K562 (cell line): Measurements from ENCODE around the gene BDNF.

Source experiments
- CREBBP ChIP-seq: IDR thresholded peaks from one replicate; pipeline ENCODE4 v1.6.1; 2012; ENCODE audit warnings: low read depth, mild to moderate bottlenecking, control low read depth, inconsistent platforms, low read length
- HNRNPLL ChIP-seq: fragments of 200-400 bp; formaldehyde crosslinking; IDR thresholded peaks from 2 replicates; pipeline ENCODE4 v1.6.1; 2017; ENCODE audit warnings: low read length, low read depth, mild to moderate bottlenecking; ENCODE audit not compliant: poor library complexity, severe bottlenecking
- MEF2A ChIP-seq: IDR thresholded peaks from 2 replicates; pipeline ENCODE4 v1.6.1; 2011; ENCODE audit warnings: low read depth, mild to moderate bottlenecking, low read length, moderate library complexity; ENCODE audit not compliant: control insufficient read depth
- POLR2A ChIP-seq: fragments of 450-650 bp; conservative IDR thresholded peaks from 2 replicates; pipeline ENCODE4 v1.6.1; 2016
- SRSF7 ChIP-seq: fragments of 200-400 bp; formaldehyde crosslinking; optimal IDR thresholded peaks from 2 replicates; pipeline ENCODE3; 2017; ENCODE audit warnings: mild to moderate bottlenecking, low read depth, low read length
- ZNF263 ChIP-seq: sonication (generic); formaldehyde crosslinking; IDR thresholded peaks from 2 replicates; pipeline ENCODE4 v1.8.0; 2022; ENCODE audit warnings: mild to moderate bottlenecking, missing genetic modification reagents, borderline replicate concordance
- ZNF766 ChIP-seq: fragments of 200-800 bp; sonication (Bioruptor generic); conservative IDR thresholded peaks from 2 replicates; pipeline ENCODE4 v1.6.1; 2016; ENCODE audit warnings: missing genetic modification characterization, missing compliant biosample characterization

DNA sequence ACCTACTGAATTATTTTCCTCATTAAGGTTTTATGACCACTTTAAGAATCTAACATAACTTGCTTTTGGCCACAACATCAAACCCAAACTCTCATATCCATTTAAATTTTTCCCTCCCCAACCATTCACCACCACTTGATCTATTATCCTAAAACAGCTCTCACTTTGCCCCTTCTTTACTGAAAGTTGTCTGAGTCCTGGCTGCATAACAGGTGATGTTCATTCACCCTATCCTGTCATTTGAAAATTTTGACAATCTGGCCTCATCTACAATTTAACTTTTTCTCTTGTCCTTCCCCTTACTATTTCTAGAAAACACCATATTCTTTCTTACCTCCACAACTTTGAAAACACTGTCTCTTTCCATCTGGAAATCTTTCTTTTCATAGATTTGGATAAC, 89.3 kb downstream of the BDNF start:
- TF ChIP-seq HNRNPLL (no peak), MEF2A (no peak), POLR2A (no peak), ZNF263 (CRISPR knock-in tag) (no peak), SRSF7 (no peak), CREBBP (no peak), ZNF766 (CRISPR knock-in tag) (no peak)
